ENCODE measurements around the gene EEA1. TPM values are rescaled to one million over a fixed set of nuclear protein-coding genes. Genes with fewer than 3 reads are reported as not detected.

EEA1 gene
- total RNA-seq, 1 experiment from 2014 or later, result 68.9 TPM

DNA sequence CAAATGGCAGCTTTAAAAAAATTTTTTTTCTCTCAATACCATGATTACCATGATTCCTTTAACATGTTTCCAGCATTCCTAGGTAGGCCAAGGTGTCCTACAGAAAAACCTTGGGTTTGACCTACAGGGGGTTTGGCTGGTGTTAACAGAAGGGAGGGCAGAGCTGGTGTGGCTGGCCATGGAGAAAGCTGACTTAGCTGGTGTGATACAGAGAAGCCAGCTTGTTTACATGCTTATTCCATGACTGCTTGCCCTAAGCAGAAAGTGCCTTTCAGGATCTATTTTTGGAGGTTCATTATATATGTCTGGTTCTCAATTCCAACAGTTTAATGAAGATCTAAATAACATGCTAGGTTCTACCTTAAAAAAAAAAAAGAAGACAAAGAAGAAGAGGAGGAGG is 68.6 kb downstream of the EEA1 start:
- H3K4me3 Mint-ChIP-seq (ENCODE audit: unreplicated experiment), result no peak overlapping the region

DNA sequence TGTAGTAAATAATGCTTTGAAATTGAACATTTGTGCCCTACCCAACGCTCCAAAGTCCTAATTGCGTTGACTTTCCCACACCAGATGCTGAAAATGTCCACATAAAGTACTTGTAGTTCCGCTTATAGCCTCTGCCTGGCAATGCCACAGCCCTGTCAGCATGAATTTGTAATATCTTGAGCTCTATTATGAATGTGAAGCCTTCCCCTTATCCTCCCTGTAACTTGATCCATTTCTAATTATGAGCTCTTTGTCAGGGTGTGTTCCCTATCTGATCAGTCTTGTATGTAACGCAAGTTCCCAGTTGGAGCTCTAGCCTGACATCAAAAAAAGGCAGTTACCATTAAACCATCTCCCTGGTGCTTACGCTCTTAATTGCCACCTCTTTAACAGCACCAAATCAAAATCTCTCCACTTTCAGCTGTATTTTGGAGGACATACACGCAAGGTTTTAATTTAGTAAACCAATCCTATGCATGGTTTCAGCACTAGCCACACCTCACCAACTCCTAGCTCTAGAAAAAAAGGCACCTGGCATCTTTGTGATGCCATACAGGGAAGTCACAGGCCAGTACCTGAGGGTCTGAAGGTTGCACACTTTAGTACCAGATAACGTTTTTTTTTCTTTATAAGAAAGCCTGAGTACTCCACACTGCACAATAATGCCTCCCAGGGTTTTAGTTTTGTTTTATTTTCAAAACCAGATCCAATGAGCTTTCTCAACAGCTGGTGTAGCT is 69.3 kb downstream of the EEA1 start:
- no peaks in the 10 kb centered on the region; the same call in 1 of the 2 replicates for H3K9me3 ChIP-seq
- H3K9me3 Mint-ChIP-seq (ENCODE audit: unreplicated experiment), result no peaks in the 10 kb centered on the region
- H3K27me3 ChIP-seq (replicated peaks; ENCODE audit: control insufficient read depth, insufficient read depth, low read length), result no peaks in the 10 kb centered on the region
- TF ChIP-seq, protein P1, sequence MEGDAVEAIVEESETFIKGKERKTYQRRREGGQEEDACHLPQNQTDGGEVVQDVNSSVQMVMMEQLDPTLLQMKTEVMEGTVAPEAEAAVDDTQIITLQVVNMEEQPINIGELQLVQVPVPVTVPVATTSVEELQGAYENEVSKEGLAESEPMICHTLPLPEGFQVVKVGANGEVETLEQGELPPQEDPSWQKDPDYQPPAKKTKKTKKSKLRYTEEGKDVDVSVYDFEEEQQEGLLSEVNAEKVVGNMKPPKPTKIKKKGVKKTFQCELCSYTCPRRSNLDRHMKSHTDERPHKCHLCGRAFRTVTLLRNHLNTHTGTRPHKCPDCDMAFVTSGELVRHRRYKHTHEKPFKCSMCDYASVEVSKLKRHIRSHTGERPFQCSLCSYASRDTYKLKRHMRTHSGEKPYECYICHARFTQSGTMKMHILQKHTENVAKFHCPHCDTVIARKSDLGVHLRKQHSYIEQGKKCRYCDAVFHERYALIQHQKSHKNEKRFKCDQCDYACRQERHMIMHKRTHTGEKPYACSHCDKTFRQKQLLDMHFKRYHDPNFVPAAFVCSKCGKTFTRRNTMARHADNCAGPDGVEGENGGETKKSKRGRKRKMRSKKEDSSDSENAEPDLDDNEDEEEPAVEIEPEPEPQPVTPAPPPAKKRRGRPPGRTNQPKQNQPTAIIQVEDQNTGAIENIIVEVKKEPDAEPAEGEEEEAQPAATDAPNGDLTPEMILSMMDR (IDR thresholded peaks at IDR 0.05; ENCODE audit: insufficient read depth in 1 of 2, low read depth in 1 of 2, low read length in 1 of 2, severe bottlenecking in 1 of 2, unreplicated experiment in 1 of 2), result no peak
- no peaks in the 10 kb centered on the region; the same call in 1 of the 2 replicates for H3K36me3 ChIP-seq (ENCODE audit: control insufficient read depth, insufficient read depth, low read length)
- H3K27me3 Mint-ChIP-seq (ENCODE audit: insufficient read depth, unreplicated experiment), result no peaks in the 10 kb centered on the region
- no peak overlapping the region for H3K4me3 Mint-ChIP-seq (ENCODE audit: unreplicated experiment)
- BruUV-seq (replicated peaks), result no TSS peak
- H3K4me1 Mint-ChIP-seq (ENCODE audit: low read depth, unreplicated experiment), result peaks cover 3% of the 10 kb centered on the region
- H3K36me3 Mint-ChIP-seq (ENCODE audit: insufficient read depth, unreplicated experiment), result peaks cover 46% of the 10 kb centered on the region
- intact Hi-C loops (cut with micrococcal nuclease; ENCODE audit: unreplicated experiment), result no loop called here
- DNase-seq, result no peak
- peaks cover 12% of the 10 kb centered on the region for H3K4me1 ChIP-seq
- ChIA-PET POLR2A (no interaction called here), CTCF (no interaction called here)
- H3K27ac Mint-ChIP-seq (ENCODE audit: unreplicated experiment), result no peak overlapping the region
- no peak overlapping the region for H3K4me3 ChIP-seq (ENCODE audit: low read depth, low read length)

More for the DNA sequence above, 68.6 kb downstream of the EEA1 start:
- Histone ChIP-seq H3K27me3 (replicated peaks; ENCODE audit: control insufficient read depth, insufficient read depth, low read length) (no peaks in the 10 kb centered on the region), H3K9me3 (no peaks in the 10 kb centered on the region; the same call in 1 of the 2 replicates), H3K4me3 (ENCODE audit: low read depth, low read length) (no peak overlapping the region), H3K36me3 (ENCODE audit: control insufficient read depth, insufficient read depth, low read length) (no peaks in the 10 kb centered on the region; the same call in 1 of the 2 replicates), H3K4me1 (peaks cover 9% of the 10 kb centered on the region; the same call in 1 of the 2 replicates)
- H3K36me3 Mint-ChIP-seq (ENCODE audit: insufficient read depth, unreplicated experiment), result peaks cover 46% of the 10 kb centered on the region
- no peaks in the 10 kb centered on the region for H3K4me1 Mint-ChIP-seq (ENCODE audit: low read depth, unreplicated experiment)
- TF ChIP-seq, protein P1 (IDR thresholded peaks at IDR 0.05; ENCODE audit: insufficient read depth in 1 of 2, low read depth in 1 of 2, low read length in 1 of 2, severe bottlenecking in 1 of 2, unreplicated experiment in 1 of 2), result no peak
- no peaks in the 10 kb centered on the region for H3K27me3 Mint-ChIP-seq (ENCODE audit: insufficient read depth, unreplicated experiment)
- no TSS peak for BruUV-seq (replicated peaks)
- no peak for DNase-seq
- ChIA-PET POLR2A (no interaction called here), CTCF (no interaction called here)
- H3K9me3 Mint-ChIP-seq (ENCODE audit: unreplicated experiment), result no peaks in the 10 kb centered on the region
- intact Hi-C loops (cut with micrococcal nuclease; ENCODE audit: unreplicated experiment), result no loop called here
- H3K27ac Mint-ChIP-seq (ENCODE audit: unreplicated experiment), result no peak overlapping the region

DNA sequence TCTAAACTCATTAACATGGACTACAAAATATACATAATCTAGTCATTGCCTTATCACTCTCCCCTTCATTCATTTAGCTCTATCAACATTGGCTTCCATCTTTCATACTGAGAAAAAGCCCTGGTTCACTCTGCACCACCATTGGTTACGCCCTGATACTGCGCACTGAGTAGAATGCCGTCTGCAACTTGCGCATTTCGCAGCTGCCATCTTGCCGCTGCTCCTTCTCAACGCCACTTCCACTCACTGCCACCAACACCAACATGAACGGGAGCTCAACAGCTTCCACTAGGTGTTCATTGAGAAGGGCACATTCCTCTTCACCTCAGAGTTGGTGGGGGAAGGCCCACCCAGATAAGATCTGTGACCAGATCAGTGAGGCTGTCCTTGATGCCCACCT is 71.3 kb downstream of the EEA1 start:
- intact Hi-C loops (cut with micrococcal nuclease; ENCODE audit: unreplicated experiment), result no loop called here
- Histone ChIP-seq H3K9me3 (no peaks in the 10 kb centered on the region; the same call in 1 of the 2 replicates), H3K27me3 (replicated peaks; ENCODE audit: control insufficient read depth, insufficient read depth, low read length) (no peaks in the 10 kb centered on the region), H3K4me3 (ENCODE audit: low read depth, low read length) (no peak overlapping the region), H3K4me1 (peaks cover 18% of the 10 kb centered on the region), H3K36me3 (ENCODE audit: control insufficient read depth, insufficient read depth, low read length) (no peaks in the 10 kb centered on the region; the same call in 1 of the 2 replicates)
- Mint-ChIP-seq H3K9me3 (ENCODE audit: unreplicated experiment) (no peaks in the 10 kb centered on the region), H3K27me3 (ENCODE audit: insufficient read depth, unreplicated experiment) (no peaks in the 10 kb centered on the region), H3K4me1 (ENCODE audit: low read depth, unreplicated experiment) (peaks cover 9% of the 10 kb centered on the region), H3K36me3 (ENCODE audit: insufficient read depth, unreplicated experiment) (peaks cover 53% of the 10 kb centered on the region), H3K4me3 (ENCODE audit: unreplicated experiment) (no peak overlapping the region), H3K27ac (ENCODE audit: unreplicated experiment) (no peak overlapping the region)
- no TSS peak for BruUV-seq (replicated peaks)
- TF ChIP-seq, protein P1 (IDR thresholded peaks at IDR 0.05; ENCODE audit: insufficient read depth in 1 of 2, low read depth in 1 of 2, low read length in 1 of 2, severe bottlenecking in 1 of 2, unreplicated experiment in 1 of 2), result no peak
- POLR2A ChIA-PET, result no interaction called here
- CTCF ChIA-PET, result no interaction called here
- DNase-seq, result no peak
